GM12892 (cell line): ENCODE measurements around the gene CTNNA3.
"Not testable (repeated sequence)": the region's sequence is repeated elsewhere in the genome, so short reads cannot be mapped to it uniquely, and the experiment has no call there.

Experiments
- DNase-seq: peaks from one replicate; pipeline ENCODE4 v3.0.0; 2011; ENCODE audit not compliant: insufficient read length
- FAIRE-seq: peaks from 2 replicates; lab custom pipeline; 2011; peaks lifted over from hg19 to GRCh38; lab: Jason Lieb, UNC
- POLR2A ChIP-seq: IDR thresholded peaks from 2 replicates; pipeline ENCODE4 v1.6.1; 2011; ENCODE audit warnings: low read depth, low read length, control low read depth
- POLR2AphosphoS5 ChIP-seq: IDR thresholded peaks from 2 replicates; pipeline ENCODE4 v1.6.1; 2011; ENCODE audit warnings: low read depth, low read length, control low read depth
- TAF1 ChIP-seq: IDR thresholded peaks from 2 replicates; pipeline ENCODE4 v1.6.1; 2011; ENCODE audit warnings: low read depth, mild to moderate bottlenecking, control low read depth, low read length, borderline replicate concordance

CTNNA3 gene

GRCh38 chr10:67473850-67474633 lies 222.0 kb downstream of the CTNNA3 start:
- DNase-seq: no peak
- TF ChIP-seq POLR2AphosphoS5 (no peak), POLR2A (no peak), TAF1 (no peak)
- no peak for FAIRE-seq

DNA sequence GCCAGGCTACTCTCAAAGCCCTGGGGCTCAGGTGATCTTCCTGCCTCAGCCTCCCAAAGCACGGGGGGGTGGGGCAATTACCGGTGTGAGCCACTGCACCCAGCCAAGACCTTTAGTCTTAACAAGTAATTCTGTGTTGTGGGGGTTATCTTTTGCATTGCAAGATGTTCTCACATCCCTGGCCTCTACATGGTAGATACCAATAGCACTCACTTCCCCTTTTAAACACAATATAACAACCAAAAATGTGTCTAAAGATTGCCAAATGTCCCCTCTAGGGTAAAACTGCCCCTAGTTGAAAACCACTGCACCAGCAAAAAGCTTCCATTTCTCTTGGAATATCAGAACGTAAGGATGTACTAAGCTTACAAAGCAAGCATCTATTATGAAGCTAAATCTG lies 225.0 kb downstream of the CTNNA3 start:
- TF ChIP-seq POLR2A: no peak
- no peak for TF ChIP-seq POLR2AphosphoS5
- TF ChIP-seq TAF1: no peak
- FAIRE-seq (no peak), DNase-seq (no peak)

GRCh38 chr10:67464278-67464677 lies 231.7 kb downstream of the CTNNA3 start:
- TF ChIP-seq TAF1: no peak
- no peak for TF ChIP-seq POLR2AphosphoS5
- TF ChIP-seq POLR2A: no peak
- DNase-seq (no peak), FAIRE-seq (no peak)

- no peak for DNase-seq
- TF ChIP-seq POLR2AphosphoS5: no peak
- no peak for TF ChIP-seq POLR2A
- TF ChIP-seq TAF1: no peak
- no peak for FAIRE-seq
Measured at GRCh38 chr10:67452892-67453291, 243.1 kb downstream of the CTNNA3 start.

- TF ChIP-seq POLR2AphosphoS5 (no peak), TAF1 (no peak)
- peak; percentile 5 for FAIRE-seq
- no peak for DNase-seq
Measured at GRCh38 chr10:67438605-67439304, 257.2 kb downstream of the CTNNA3 start.

GRCh38 chr10:67433276-67433675 lies 262.7 kb downstream of the CTNNA3 start:
- TF ChIP-seq POLR2AphosphoS5: no peak
- TF ChIP-seq POLR2A: no peak
- no peak for TF ChIP-seq TAF1
- DNase-seq (no peak), FAIRE-seq (no peak)

GRCh38 chr10:67402620-67403019 lies 293.4 kb downstream of the CTNNA3 start:
- DNase-seq (no peak), FAIRE-seq (no peak)
- no peak for TF ChIP-seq POLR2AphosphoS5
- TF ChIP-seq TAF1: no peak
- TF ChIP-seq POLR2A: no peak

DNA sequence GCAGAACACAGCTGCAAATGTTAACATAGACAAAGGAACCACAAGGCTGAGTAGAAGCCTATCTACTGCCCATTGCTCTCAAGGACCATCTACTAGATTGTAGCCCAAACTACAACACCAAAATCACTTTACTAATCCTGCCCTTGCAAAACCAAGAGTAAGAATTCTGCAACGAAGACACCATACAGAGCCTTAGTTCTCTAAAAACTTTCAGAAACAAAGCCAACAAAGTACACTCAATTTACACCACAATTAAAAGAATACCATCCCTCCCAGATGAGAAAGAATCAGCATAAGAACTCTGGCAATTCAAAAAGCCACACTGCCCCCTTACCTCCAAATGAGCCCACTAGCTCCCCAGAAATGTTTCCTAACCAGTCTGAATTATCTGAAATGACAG lies 294.3 kb downstream of the CTNNA3 start:
- no peak for FAIRE-seq

GRCh38 chr10:67386841-67387533 lies 309.0 kb downstream of the CTNNA3 start:
- FAIRE-seq: not testable (repeated sequence)

More for the DNA sequence above, 294.3 kb downstream of the CTNNA3 start:
- TF ChIP-seq POLR2A (no peak), POLR2AphosphoS5 (no peak)
- DNase-seq: no peak

DNA sequence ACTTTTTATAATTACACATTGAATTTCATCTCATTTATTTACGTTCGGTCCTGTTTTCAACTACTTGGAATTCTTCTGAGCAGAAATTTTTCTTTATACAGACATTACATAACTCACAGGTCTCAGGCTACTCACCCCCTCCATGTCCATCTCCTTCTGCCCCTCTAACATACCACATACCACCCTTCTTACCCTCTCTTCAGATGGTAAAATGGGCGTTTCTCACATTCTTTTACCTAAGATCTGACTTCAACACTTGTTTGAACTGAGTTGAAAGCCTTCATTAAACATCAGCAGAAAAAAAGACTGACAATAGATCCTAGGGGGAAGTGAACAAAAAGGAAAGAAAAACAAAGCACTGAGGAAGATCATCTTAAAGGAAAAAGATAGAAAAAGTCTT lies 309.7 kb downstream of the CTNNA3 start:
- TF ChIP-seq POLR2AphosphoS5: no peak
- TF ChIP-seq TAF1: no peak
- DNase-seq: no peak
- no peak for FAIRE-seq

More at GRCh38 chr10:67386841-67387533, 309.0 kb downstream of the CTNNA3 start:
- DNase-seq: not testable (repeated sequence)

GRCh38 chr10:67385566-67385965 lies 310.4 kb downstream of the CTNNA3 start:
- FAIRE-seq: no peak

GRCh38 chr10:67385089-67385488 lies 310.9 kb downstream of the CTNNA3 start:
- no peak for TF ChIP-seq POLR2AphosphoS5
- TF ChIP-seq POLR2A: no peak
- no peak for TF ChIP-seq TAF1
- DNase-seq (no peak), FAIRE-seq (no peak)

More at GRCh38 chr10:67385566-67385965, 310.4 kb downstream of the CTNNA3 start:
- no peak for DNase-seq
- TF ChIP-seq POLR2A (no peak), TAF1 (no peak), POLR2AphosphoS5 (no peak)
